GM19240 (cell line): ENCODE data around the gene RBMS3.
"Not testable (repeated sequence)": the region's sequence is repeated elsewhere in the genome, so short reads cannot be mapped to it uniquely, and the experiment has no call there.

Experiments
- DNase-seq: peaks from one replicate; pipeline ENCODE4 v3.0.0; 2011; ENCODE audit warnings: low spot score; ENCODE audit not compliant: insufficient read length

Gene RBMS3

GRCh38 chr3:29521293-29521692, 240.4 kb downstream of the RBMS3 start:
- no peak for DNase-seq

GRCh38 chr3:29521751-29522150, 240.9 kb downstream of the RBMS3 start:
- DNase-seq, result no peak

- not testable (repeated sequence) for DNase-seq
Measured at GRCh38 chr3:29524433-29524832, 243.6 kb downstream of the RBMS3 start.

GRCh38 chr3:29525254-29525881, 244.5 kb downstream of the RBMS3 start:
- no peak for DNase-seq

GRCh38 chr3:29527246-29527645, 246.4 kb downstream of the RBMS3 start:
- DNase-seq, result no peak

GRCh38 chr3:29531644-29532043, 250.8 kb downstream of the RBMS3 start:
- DNase-seq, result no peak

- DNase-seq, result no peak
Measured at GRCh38 chr3:29532473-29532872, 251.6 kb downstream of the RBMS3 start.

- no peak for DNase-seq
Measured at GRCh38 chr3:29534006-29534405, 253.1 kb downstream of the RBMS3 start.

GRCh38 chr3:29536016-29536758, 255.3 kb downstream of the RBMS3 start:
- no peak for DNase-seq

- DNase-seq, result no peak
Measured at GRCh38 chr3:29537889-29538609, 257.2 kb downstream of the RBMS3 start.

- no peak for DNase-seq
Measured at GRCh38 chr3:29538610-29538958, 257.7 kb downstream of the RBMS3 start.

- no peak for DNase-seq
Measured at GRCh38 chr3:29540544-29540943, 259.7 kb downstream of the RBMS3 start.

- no peak for DNase-seq
Measured at GRCh38 chr3:29544701-29545363, 264.0 kb downstream of the RBMS3 start.

- DNase-seq, result no peak
Measured at GRCh38 chr3:29545615-29546014, 264.7 kb downstream of the RBMS3 start.

- DNase-seq, result no peak
Measured at GRCh38 chr3:29552051-29552450, 271.2 kb downstream of the RBMS3 start.

- no peak for DNase-seq
Measured at GRCh38 chr3:29554566-29554965, 273.7 kb downstream of the RBMS3 start.

- DNase-seq, result no peak
Measured at GRCh38 chr3:29555590-29555989, 274.7 kb downstream of the RBMS3 start.

- no peak for DNase-seq
Measured at GRCh38 chr3:29557186-29557585, 276.3 kb downstream of the RBMS3 start.

- DNase-seq, result no peak
Measured at GRCh38 chr3:29557825-29558224, 277.0 kb downstream of the RBMS3 start.

- no peak for DNase-seq
Measured at GRCh38 chr3:29559741-29560465, 279.0 kb downstream of the RBMS3 start.

GRCh38 chr3:29561651-29562149, 280.8 kb downstream of the RBMS3 start:
- DNase-seq, result no peak
